ENCODE results near the gene ONECUT1.

DNA sequence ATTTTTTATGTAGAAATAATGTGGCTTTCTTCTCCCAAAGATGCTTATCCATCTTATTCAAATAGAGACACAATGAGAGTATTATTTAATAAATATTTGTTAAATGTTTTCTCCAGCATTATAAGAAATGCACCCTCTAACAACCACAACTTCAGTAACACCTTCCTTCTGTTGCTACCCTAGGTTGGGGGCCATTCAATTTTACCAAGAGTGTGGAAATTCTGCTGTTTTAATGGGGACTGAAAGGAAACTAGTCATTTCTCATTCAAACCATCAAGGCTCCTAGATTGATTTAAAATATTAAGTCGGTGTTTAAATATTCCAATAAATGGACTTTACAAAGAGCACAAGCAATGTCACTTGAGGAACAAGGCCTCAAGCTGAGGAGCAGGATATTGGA, 7.6 kb downstream of the ONECUT1 start:
- TF ChIP-seq, protein P1, sequence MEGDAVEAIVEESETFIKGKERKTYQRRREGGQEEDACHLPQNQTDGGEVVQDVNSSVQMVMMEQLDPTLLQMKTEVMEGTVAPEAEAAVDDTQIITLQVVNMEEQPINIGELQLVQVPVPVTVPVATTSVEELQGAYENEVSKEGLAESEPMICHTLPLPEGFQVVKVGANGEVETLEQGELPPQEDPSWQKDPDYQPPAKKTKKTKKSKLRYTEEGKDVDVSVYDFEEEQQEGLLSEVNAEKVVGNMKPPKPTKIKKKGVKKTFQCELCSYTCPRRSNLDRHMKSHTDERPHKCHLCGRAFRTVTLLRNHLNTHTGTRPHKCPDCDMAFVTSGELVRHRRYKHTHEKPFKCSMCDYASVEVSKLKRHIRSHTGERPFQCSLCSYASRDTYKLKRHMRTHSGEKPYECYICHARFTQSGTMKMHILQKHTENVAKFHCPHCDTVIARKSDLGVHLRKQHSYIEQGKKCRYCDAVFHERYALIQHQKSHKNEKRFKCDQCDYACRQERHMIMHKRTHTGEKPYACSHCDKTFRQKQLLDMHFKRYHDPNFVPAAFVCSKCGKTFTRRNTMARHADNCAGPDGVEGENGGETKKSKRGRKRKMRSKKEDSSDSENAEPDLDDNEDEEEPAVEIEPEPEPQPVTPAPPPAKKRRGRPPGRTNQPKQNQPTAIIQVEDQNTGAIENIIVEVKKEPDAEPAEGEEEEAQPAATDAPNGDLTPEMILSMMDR (conservative IDR thresholded peaks at IDR 0.05; ENCODE audit: low read length): no peak
- no peak for TF ChIP-seq EZH2phosphoT487 (IDR thresholded peaks at IDR 0.05; ENCODE audit: borderline replicate concordance)

All from Loucy (cell line).